ENCODE measurements around the gene SLC44A4. TPM values are rescaled to one million over a fixed set of nuclear protein-coding genes. Genes with fewer than 3 reads are reported as not detected.

SLC44A4 gene
- polyA plus RNA-seq, 2 of the 4 experiments (the other 2 are of a cell fraction), result 0.27 TPM; not detected in 1

DNA sequence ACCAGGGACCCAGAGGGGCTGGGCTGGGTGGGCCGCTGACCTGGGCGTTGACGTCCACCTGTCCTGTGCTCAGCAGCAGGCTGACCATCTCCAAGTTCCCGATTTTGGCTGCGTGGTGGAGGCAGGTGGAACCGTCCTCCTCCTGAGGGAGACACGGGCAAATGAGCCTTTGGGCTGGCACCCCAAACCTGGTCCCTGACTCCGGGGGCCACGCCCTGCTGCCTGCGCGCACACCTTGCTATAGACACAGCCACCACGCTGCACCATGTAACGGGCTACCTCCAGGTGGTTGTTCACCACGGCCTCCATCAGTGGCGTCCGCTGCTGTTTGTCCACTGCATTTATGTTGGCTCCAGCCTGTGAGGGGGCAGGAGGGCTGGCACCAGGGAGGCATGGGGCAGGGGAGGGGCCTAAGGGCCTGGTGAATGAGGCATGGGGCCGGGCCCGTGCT is 7.8 kb upstream of the SLC44A4 start:
- ATAC-seq (no peak), DNase-seq (ENCODE audit: low read depth in 1 of 2, low spot score in 1 of 2) (no peak), FAIRE-seq (no peak)
- H3K4me3 ChIP-seq, result no peak overlapping the region
- H3K4me2 ChIP-seq, result no peak overlapping the region
- no peaks in the 10 kb centered on the region for H3K9me3 ChIP-seq
- no peaks in the 10 kb centered on the region for H3K4me1 ChIP-seq
- H3K27ac ChIP-seq, result no peak overlapping the region
- POLR2A ChIA-PET, result no interaction called here
- CTCF ChIA-PET, result interaction anchor here (1.4 kb wide), 1 partner anchor 11 kb away, joined by 5 read pairs; no protein-coding TSS in a partner anchor
- TF ChIP-seq MYC (IDR thresholded peaks at IDR 0.05; ENCODE audit: borderline replicate concordance, low read length) (no peak), CBX8 (IDR thresholded peaks at IDR 0.05) (no peak), CHD2 (IDR thresholded peaks at IDR 0.05; ENCODE audit: low read length, partially characterized antibody) (no peak)
- TF ChIP-seq, protein P1, sequence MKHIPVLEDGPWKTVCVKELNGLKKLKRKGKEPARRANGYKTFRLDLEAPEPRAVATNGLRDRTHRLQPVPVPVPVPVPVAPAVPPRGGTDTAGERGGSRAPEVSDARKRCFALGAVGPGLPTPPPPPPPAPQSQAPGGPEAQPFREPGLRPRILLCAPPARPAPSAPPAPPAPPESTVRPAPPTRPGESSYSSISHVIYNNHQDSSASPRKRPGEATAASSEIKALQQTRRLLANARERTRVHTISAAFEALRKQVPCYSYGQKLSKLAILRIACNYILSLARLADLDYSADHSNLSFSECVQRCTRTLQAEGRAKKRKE (CRISPR knock-in tag; IDR thresholded peaks at IDR 0.05; ENCODE audit: low read depth), result no peak
- TF ChIP-seq, protein P2, sequence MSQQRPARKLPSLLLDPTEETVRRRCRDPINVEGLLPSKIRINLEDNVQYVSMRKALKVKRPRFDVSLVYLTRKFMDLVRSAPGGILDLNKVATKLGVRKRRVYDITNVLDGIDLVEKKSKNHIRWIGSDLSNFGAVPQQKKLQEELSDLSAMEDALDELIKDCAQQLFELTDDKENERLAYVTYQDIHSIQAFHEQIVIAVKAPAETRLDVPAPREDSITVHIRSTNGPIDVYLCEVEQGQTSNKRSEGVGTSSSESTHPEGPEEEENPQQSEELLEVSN (IDR thresholded peaks at IDR 0.05; ENCODE audit: borderline replicate concordance, low read depth), result no peak
- TF ChIP-seq, protein P3, sequence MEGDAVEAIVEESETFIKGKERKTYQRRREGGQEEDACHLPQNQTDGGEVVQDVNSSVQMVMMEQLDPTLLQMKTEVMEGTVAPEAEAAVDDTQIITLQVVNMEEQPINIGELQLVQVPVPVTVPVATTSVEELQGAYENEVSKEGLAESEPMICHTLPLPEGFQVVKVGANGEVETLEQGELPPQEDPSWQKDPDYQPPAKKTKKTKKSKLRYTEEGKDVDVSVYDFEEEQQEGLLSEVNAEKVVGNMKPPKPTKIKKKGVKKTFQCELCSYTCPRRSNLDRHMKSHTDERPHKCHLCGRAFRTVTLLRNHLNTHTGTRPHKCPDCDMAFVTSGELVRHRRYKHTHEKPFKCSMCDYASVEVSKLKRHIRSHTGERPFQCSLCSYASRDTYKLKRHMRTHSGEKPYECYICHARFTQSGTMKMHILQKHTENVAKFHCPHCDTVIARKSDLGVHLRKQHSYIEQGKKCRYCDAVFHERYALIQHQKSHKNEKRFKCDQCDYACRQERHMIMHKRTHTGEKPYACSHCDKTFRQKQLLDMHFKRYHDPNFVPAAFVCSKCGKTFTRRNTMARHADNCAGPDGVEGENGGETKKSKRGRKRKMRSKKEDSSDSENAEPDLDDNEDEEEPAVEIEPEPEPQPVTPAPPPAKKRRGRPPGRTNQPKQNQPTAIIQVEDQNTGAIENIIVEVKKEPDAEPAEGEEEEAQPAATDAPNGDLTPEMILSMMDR (IDR thresholded peaks at IDR 0.05), result no peak
- WGBS (ENCODE audit: missing lambda C conversion rate), result 88% methylated on average over 8 of the region's 18 CpGs

DNA sequence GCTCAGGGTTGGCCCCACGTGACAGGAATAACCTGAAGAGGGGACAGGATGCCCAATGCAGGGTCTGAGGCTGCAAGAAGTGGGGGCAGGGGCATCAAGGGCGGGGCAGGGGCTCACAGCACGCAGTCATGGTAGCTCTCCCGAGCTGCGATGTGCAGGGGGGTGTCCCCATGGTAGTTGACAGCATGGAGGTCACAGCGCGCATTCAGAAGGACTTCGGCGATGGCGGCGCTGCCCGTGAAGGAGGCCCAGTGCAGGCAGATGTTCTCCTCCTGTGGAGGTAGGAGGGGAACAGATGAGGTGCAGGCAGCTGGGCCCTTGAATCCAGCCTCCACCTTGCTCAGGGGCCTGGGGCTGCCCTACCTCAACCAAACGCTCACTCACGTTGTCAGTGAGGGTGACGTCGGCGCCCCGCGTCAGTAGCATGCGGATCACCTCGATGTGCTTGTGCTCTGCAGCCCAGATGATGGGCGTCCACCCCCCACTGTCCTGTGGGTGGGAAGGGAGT is 5.8 kb upstream of the SLC44A4 start:
- Histone ChIP-seq H3K4me1 (no peaks in the 10 kb centered on the region), H3K4me2 (no peak overlapping the region), H3K9me3 (no peaks in the 10 kb centered on the region), H3K27ac (no peak overlapping the region), H3K4me3 (no peak overlapping the region)
- no peak for ATAC-seq
- ChIA-PET POLR2A (no interaction called here), CTCF (interaction anchor here (1.4 to 1.8 kb wide), 2 partner anchors 13 to 67 kb away, joined by 6 to 12 read pairs; partner anchors contain the start of gene EHMT2)
- DNase-seq (ENCODE audit: low read depth in 1 of 2, low spot score in 1 of 2), result no peak
- TF ChIP-seq, protein P4, sequence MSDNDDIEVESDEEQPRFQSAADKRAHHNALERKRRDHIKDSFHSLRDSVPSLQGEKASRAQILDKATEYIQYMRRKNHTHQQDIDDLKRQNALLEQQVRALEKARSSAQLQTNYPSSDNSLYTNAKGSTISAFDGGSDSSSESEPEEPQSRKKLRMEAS (IDR thresholded peaks at IDR 0.05), result no peak
- no peak for TF ChIP-seq POLR2AphosphoS2 (conservative IDR thresholded peaks at IDR 0.05; ENCODE audit: low read length)
- no peak for TF ChIP-seq BHLHE40 (IDR thresholded peaks at IDR 0.05; ENCODE audit: low read depth, low read length)
- TF ChIP-seq RNF2 (IDR thresholded peaks at IDR 0.05; ENCODE audit: borderline replicate concordance, low read depth), result no peak
- TF ChIP-seq, protein P5, sequence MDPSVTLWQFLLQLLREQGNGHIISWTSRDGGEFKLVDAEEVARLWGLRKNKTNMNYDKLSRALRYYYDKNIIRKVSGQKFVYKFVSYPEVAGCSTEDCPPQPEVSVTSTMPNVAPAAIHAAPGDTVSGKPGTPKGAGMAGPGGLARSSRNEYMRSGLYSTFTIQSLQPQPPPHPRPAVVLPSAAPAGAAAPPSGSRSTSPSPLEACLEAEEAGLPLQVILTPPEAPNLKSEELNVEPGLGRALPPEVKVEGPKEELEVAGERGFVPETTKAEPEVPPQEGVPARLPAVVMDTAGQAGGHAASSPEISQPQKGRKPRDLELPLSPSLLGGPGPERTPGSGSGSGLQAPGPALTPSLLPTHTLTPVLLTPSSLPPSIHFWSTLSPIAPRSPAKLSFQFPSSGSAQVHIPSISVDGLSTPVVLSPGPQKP (IDR thresholded peaks at IDR 0.05; ENCODE audit: low read depth, low read length), result no peak
- TF ChIP-seq RCOR1 (IDR thresholded peaks at IDR 0.05; ENCODE audit: low read depth, low read length), result no peak
- TF ChIP-seq, protein P6, sequence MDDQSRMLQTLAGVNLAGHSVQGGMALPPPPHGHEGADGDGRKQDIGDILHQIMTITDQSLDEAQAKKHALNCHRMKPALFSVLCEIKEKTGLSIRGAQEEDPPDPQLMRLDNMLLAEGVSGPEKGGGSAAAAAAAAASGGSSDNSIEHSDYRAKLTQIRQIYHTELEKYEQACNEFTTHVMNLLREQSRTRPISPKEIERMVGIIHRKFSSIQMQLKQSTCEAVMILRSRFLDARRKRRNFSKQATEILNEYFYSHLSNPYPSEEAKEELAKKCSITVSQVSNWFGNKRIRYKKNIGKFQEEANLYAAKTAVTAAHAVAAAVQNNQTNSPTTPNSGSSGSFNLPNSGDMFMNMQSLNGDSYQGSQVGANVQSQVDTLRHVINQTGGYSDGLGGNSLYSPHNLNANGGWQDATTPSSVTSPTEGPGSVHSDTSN (IDR thresholded peaks at IDR 0.05), result no peak
- no peak for TF ChIP-seq RARB (CRISPR knock-in tag; IDR thresholded peaks at IDR 0.05)
- TF ChIP-seq, protein P7, sequence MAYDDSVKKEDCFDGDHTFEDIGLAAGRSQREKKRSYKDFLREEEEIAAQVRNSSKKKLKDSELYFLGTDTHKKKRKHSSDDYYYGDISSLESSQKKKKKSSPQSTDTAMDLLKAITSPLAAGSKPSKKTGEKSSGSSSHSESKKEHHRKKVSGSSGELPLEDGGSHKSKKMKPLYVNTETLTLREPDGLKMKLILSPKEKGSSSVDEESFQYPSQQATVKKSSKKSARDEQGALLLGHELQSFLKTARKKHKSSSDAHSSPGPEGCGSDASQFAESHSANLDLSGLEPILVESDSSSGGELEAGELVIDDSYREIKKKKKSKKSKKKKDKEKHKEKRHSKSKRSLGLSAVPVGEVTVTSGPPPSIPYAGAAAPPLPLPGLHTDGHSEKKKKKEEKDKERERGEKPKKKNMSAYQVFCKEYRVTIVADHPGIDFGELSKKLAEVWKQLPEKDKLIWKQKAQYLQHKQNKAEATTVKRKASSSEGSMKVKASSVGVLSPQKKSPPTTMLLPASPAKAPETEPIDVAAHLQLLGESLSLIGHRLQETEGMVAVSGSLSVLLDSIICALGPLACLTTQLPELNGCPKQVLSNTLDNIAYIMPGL (CRISPR knock-in tag; IDR thresholded peaks at IDR 0.05; ENCODE audit: borderline replicate concordance), result no peak
- TF ChIP-seq NR3C1 (IDR thresholded peaks at IDR 0.05), result no peak
- TF ChIP-seq ZFP36 (IDR thresholded peaks at IDR 0.05; ENCODE audit: borderline replicate concordance, partially characterized antibody), result no peak
- no peak for TF ChIP-seq EHF (CRISPR knock-in tag; IDR thresholded peaks at IDR 0.05)
- TF ChIP-seq, protein P8, sequence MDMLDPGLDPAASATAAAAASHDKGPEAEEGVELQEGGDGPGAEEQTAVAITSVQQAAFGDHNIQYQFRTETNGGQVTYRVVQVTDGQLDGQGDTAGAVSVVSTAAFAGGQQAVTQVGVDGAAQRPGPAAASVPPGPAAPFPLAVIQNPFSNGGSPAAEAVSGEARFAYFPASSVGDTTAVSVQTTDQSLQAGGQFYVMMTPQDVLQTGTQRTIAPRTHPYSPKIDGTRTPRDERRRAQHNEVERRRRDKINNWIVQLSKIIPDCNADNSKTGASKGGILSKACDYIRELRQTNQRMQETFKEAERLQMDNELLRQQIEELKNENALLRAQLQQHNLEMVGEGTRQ (IDR thresholded peaks at IDR 0.05), result no peak
- TF ChIP-seq KDM5A (IDR thresholded peaks at IDR 0.05), result no peak
- no peak for TF ChIP-seq POLR2A (IDR thresholded peaks at IDR 0.05; ENCODE audit: low read length)
- TF ChIP-seq FOSL2 (IDR thresholded peaks at IDR 0.05), result no peak
- TF ChIP-seq FOSL2 (CRISPR knock-in tag; IDR thresholded peaks at IDR 0.05), result no peak
- TF ChIP-seq HOXB13 (CRISPR knock-in tag; IDR thresholded peaks at IDR 0.05; ENCODE audit: low read depth), result no peak
- TF ChIP-seq JUN (IDR thresholded peaks at IDR 0.05), result no peak
- TF ChIP-seq TFCP2L1 (CRISPR knock-in tag; IDR thresholded peaks at IDR 0.05), result no peak
- FAIRE-seq, result no peak
- 99% methylated on average over 15 of the region's 22 CpGs for WGBS (ENCODE audit: missing lambda C conversion rate)
